GM21360 (cell line): Measurements from ENCODE around the gene PRRT1B.

Experiments
- ATAC-seq: cut with Tn5 transposase; IDR thresholded peaks from one replicate; pipeline ENCODE4 v1.9.1; 2021; ENCODE audit warnings: mild to moderate bottlenecking, moderate library complexity; ENCODE audit not compliant: unreplicated experiment

The PRRT1B gene

DNA sequence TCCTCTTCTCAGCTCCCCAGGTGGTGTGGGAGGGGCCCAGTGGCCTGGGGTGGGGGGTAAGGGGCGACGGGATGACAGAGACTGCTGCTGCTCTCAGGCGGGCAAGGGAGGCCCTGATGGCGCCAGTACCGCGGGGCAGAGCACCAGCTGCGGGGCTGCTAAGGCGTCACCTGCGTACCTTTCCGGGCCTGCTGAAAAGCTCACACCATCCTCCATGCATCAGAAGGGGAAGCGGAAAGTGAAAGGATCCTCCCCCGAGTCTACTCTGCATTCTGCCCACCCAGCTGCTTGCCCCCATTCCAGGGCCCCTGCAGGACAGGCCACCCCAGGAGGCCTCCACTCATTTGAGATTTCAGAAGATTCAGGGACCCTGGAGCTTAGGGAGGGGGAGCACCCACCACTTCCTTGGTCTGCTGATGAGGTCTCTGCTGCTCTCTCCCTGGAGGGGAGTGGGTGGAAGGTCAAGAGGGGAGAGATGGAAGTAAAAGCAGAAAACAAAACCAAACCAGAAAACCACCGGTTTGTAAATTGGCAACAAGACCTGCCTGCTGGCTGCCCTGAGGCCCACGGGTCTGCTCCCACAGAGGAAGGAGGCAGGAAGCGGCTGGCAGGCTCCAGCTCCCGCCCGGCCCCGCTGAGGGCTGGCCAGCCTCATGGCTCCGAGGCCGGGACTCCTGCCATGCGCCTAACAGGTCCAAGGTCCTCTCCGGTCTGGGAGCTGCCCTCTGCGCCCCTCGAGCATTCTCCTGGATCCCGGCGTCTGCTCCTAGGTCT is 33.6 kb downstream of the PRRT1B start:
- peak; percentile 50 for ATAC-seq

DNA sequence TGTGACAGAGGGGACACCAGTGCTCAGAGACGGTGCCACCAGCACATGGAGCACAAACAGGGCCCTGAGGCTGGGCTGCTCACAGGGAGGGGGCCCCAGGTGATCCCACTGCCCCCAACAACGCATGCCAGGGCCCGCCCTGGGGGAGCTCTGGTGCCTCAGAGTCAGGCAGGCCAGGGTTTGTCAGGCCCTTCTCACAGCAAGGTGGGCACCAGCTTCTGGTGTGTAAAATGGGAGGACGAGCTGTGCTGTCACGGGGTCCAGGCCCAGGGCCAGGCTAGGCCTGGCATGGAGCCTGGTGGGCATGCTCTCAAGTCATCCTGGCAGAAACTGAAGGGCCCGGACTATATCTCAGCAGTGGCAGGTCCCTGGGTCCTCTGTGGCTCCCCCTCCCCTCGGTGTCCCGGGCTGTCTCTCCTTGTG is 34.5 kb downstream of the PRRT1B start:
- ATAC-seq: no peak

DNA sequence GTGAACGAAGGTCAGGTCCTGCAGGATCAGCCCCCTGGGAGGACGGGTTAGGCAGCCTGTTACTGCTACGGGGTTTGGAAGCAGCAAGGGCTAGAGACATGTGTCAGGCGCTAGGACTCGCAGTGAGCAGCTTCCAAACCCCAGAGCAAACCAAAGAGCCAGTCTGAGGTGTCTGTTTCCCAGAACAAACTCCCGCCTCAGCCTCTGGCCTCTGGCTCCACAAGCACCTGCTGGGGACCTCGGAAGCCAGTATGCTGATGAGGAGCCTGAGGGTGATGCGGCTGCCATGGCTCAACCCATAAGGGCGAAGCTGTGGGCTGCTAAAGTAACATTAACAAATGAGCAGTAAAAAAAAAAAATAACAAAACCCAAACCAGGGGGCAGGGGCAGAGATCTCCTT is 35.0 kb downstream of the PRRT1B start:
- no peak for ATAC-seq

DNA sequence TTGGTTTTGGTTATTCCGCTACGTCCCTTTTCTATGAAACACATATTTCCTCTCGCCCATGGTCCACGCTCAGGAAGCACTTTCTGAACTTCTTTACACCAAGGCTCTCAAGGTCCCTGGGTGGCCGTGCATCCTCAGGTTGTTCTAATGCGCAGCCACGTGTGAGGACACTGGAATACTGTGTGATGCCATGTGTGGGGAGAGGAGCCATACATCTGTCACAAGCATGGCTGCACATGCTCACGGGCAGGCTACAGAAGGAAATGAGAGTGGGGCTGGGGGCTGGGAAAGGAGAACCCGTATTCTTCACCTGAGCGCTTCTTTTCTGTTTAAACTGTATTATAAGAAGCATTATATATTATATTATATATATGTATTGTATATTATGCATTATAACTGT is 36.7 kb downstream of the PRRT1B start:
- ATAC-seq: no peak

DNA sequence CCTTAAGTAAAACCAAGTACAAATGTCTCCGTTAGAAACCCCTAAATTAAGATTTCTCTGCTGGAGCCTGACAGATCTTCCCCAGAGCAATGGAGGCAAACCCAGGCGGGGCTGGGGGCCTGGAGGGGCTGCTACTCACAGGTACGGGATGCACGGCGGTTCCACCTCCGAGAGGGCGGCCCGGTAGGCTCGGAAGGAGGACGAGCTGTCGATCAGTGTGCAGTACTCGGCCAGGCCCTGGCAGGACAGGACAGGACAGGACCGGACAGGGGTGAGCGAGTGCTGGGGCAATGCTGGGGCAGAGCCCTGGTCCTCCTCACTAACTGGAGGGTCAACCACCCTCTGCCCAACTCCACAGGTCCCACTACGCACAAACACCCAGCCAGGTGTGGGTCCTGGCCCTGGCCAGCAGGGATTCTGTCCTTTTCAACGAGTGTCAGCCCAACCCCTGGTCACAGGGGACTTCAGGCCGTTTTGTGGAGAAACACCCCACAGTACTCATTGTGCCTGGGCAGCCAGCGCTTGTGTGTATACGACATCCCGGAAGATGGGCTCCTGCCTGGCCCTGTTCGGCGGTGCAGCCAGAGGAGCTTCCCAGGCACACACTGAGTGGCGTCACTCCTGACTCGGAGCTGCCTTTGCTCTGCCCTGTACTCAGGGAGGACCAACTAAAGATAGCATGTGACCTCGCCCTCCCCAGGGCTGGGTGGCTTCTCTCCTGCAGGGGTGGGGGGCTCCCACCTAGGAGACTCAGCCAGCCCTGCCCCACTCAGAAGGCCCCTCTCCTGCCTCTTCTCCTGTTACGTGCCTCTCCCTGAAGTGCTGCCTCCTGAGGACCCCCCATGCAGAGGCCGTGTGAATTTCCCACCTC is 37.4 kb downstream of the PRRT1B start:
- no peak for ATAC-seq

DNA sequence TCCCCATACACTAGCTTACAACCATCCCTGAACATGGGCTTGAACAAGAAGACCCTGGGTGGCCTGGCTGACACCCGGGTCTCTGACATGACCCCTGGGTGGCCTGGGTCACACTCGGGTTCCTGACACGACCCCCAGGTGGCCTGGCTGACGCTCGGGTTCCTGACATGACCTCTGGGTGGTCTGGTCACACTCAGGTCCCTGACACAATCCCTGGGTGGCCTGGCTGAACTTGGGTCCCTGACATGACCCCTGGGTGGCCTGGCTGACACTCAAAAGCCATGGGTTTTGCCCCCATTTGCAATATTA is 38.0 kb downstream of the PRRT1B start:
- ATAC-seq: no peak

DNA sequence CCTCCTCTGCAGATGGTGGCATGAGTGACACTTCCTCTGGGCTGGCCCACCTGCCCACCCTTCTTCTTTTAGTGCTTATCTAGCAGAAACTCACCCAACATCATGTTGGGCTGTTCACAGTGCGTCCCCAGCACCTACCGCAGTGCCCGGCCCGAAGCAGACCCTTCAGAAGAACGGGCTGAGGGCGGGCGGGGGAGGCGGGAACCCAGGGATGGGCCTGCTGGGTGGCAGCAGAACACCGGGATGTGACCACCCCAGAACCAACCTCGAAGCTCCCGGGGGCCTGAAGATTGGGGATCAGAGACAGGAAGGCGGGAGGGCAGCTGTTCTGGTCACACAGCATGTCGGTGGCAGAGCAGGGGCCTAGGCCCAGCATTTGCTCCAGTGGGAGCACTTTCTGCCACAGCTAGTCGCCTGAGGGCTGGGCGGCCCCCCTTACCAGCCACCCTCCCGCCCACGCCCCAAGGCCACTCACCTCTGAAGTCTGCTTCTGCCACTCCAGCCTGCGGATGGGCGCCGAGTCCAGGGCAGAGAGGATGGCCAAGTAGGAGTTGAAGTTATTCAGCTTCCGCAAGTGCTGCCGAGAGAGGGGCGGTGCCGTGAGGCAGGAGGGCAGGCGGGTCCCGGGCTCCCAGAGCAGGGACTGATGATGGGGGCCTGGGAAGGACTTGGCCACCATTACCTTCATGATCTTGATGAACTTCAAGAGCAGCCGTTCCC is 38.7 kb downstream of the PRRT1B start:
- ATAC-seq: no peak

DNA sequence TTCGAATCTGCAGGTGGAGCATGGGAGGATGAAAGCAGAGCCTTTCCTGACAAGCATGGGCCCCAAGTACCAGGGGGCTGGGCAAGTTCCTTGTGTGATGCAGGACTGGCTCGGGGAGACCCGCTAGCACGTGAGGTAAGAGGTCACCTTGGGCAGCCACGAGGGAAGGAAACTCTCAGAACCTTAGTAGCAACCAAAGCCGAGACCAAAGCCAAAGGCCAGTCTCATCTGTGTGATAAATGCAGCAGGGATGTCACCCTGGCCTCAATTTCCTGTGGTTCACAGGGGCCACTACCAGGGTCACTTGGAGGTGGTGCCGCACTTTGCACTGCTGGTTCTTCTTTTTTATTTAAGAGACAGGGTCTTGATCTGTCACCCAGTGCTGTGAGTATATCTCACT is 39.5 kb downstream of the PRRT1B start:
- ATAC-seq: no peak

DNA sequence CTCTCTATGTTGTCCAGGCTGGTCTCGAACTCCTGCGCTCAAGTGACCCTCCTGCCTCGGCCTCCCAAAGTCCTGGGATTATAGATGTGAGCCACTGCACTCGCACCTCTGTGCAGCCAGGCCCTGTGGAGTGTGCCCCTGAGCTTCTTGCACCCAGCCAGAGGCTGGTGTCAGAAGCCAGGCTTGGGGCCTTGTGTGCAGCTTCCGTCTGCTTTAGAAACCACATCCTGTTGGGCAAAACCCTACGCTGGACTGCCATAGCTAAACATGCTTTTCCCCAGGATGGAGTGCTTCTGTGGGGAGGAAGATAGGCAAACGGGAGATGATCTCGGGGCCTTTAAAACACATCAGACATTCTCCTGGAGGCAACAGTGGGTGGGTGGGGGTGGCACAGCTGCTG is 40.1 kb downstream of the PRRT1B start:
- ATAC-seq: no peak

DNA sequence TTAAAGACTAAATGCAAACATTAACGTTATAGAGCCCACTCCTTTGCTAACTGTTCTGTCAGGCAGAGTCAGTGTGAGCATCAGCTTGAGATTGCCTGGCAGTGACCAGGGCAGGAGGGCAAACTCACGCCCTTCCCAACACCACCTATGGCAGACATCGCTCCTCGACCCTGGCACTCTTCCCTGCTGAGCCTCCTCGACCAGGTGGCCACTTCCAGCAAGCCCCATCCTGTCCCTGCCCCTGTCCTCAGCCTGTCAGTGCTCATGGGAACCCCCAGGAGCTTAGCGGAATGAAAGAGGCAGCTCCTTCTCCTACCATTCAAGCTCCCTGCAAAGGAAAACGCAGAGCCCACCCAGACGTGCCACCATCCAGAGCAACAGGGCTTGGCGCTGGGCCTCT is 42.0 kb downstream of the PRRT1B start:
- ATAC-seq: no peak

DNA sequence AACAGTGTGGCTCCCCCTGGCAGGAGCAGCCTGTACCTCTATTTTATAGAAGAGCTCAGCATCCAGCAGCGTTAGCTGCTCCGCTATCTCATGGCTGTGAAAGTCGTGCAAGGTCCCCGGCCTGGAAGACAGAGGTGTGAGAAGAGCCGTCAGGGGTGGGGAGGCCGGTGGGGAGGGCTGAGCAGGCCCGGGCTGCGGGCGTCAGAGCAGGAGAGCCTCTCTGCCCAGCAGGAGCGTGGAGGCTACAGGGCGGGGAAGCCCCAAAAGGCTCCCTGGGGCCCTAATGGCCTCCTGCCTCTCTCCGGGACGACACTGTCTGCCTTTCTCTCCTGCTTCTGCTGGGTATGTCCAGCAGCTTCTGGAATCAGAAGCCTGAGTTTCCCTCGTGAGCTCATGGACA is 42.6 kb downstream of the PRRT1B start:
- no peak for ATAC-seq

DNA sequence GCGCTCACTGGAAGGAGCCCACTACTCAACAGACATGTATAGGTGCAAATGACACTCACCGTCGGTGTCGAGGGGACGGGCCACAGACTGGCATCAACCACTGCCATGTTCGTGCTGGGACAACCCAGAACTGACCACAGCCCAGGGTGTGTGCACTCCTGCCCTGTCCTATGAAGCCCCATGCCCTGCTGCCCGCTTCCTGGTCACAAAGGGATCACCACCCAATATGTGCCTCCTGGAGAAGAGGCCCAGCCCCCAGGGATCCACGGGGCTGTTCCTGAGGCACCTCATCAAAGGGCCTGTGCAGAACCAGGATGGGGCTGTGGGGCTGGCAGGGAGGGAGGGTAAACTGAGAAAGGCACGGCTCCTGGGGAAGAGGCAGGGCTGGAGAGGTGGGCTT is 43.1 kb downstream of the PRRT1B start:
- ATAC-seq: no peak

DNA sequence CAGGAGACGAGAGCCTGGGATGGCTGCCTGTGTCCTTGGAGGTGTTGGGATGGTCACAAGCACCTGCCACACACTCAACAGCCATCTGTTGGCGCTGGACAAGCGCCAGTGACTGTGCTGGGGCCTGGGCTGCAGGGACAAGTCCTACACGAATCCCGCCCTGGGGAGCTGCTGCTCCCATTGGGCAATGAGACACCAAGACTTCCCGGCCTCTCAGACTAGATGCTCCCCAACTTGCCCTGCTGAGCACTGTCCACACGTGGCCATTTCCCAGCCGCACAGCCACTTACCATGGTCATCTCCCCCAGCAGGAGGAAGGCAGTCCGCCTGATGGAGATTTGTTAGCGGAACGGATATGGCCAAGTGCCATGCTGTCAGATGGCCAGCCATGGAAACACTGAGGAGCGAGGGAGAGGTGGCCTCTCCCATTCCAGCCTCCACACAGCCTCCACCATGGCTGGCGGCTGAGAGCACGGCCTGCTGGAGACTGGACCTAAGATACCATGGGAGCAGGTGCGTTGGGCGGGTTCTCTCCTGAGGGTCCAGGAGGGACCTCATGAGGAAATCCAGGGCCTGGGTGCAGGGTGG is 43.9 kb downstream of the PRRT1B start:
- no peak for ATAC-seq

DNA sequence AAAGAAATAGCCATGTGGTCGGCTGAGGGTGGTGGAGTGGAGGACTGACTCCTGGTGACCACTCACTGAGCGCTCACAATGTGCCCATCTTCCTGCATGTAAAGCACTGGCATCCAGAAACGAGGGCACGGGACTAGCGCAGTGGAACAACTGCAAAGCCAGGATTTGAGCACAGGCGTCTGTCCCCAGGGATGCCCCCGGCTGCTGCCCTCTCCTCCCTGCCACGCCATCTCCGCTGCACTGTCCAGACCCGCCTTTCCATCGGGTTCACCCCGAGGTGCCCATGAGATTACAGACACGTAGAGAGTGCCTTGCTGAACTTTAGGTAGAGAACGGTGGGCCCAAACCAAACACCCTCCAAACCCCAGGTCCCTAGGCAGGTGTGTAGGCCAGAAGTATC is 44.7 kb downstream of the PRRT1B start:
- no peak for ATAC-seq

DNA sequence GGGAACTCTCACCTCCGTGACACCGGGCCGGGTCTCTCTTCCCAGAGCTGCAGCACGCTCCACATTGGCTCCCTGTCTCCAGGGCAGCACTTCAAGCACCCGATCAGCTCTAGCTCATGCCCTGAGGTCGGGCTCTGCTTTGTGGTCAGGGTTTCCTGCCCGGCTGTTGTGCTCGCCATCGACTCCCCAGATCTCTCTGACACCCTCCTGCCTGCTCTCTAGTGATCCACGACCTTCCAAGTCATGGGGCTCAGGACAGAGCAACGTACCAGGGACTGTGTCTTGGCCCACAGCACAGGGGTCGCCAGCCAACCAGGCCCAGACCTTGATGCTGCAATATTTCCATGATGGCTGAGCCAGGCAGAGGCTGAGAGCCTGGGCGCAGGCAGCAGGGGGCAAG is 45.1 kb downstream of the PRRT1B start:
- no peak for ATAC-seq

DNA sequence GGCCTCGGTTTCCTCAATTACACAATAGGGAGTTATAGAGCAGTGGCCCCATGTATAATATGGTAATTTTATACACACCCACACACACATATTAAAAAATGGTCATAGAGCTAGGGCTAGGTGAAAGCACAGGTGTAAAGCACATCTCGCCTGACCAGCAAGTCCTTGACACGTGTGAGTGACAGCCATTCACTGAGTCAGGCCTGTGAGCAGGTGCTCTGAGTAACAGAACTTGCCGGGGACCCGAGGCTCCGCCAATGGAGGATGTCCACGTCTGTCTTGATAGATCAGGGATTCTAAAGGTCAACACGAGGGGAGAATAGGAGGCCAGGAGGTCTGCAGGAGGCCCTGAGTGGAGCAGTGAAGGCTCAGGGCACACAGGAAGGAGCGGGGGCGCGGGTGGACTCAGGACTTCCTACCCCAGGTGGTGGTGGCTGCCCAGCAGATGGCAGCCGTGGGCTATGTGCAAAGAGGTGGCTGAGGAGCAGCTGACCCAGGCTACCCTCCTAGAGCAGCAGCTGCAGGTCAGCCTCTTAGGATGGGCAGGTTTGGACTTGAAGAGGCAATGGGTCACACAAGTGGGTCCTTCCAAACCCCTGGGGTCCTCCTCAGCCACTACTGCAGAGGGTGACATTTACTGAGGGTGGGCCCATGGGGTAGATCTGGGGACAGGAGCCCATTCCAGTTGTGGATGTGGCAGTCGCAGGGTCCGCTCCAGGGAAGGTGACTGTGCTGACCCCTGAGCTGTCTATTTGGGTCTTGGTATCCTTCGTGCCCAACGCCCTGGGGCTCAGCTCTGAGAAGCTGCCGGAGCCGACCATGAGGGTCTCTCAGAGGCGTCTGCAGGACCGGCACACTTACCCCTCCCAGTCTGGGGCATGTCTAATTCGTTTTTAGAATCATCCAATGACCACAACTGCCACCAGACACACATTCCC is 45.9 kb downstream of the PRRT1B start:
- no peak for ATAC-seq

DNA sequence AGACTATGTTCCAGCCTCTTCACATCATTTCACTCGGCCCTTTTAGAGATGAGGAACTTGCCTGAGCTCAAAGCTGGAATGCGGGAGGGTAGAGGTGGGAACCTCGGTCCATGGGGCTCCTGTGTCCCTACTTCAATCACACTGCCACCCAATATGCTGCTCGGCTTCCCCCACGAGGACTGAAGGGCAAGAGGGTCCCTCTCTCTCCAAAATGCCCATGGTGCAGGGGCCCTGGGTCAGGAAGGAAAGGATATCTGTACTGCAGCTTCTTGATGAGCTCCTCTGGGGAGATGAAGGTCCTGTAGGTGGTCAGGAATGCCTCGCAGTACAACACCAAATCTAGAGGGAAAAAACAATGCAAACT is 46.5 kb downstream of the PRRT1B start:
- ATAC-seq: no peak

DNA sequence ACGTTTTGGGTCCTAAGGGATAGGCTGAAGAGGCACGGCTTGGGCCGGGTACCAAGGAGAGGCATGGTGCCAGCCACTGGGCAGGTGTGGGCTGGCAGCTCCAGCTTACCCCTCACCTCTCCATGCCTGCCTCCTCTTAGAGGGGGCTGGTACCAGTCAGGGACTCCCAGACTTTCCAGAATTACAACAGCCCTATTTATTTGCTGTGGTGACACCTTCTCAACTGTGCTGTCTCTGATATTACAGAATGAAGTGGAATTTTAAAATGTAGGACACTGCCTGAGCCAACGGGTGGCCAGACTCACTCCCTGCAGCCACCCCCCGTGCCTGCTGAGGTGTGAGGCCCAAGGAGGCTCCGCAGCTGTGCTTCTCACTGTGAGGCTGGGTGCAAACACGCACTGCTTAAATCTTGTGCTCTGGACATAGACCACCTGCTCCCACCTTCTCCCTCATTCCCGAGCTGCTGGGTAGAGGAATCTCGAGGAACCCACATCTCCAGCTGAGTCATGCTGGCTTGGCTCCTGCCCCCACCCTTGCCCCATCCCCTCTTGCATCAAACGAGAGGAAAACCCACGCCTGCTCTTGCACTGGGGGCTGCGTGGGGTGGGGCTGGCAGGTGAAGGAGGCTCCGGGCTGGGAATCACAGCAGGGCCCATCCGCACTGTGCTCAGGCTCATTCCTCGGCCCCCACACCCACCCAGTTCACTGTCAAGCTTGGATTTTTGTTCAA is 47.9 kb downstream of the PRRT1B start:
- no peak for ATAC-seq

DNA sequence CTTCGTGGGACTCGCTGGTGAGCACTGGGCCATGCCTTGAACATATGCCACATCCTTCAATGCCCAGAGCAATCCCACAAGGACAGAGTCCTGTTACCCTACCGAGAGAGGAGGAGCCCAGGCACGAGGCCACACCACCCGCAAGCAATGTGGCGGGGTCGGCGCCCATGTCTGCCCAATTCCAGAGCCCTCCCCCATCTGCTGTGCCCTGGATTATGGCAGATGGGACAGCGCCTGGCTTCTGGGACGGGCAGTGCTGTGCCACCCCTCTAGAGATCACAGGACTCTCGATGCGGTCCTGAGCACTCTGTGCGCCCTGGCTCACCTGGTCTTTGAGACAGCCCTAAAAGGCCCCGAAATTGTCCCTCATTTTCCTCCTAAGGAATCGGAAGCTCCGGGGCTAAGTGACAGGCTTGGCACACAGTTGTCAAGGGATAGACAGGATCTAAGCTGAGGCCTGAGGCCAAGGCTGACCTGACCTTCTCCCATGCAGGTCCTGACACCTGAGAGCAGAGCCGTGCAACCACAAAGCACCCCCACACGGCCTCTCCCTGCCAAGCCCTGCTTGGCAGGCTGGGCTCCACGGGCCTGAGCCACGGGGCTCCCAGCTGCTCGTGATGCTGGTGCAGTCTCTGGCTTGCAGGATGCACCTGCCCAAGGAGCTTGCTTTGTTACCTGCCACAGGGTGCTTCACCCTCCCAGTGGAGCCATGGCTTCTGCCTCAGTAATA is 48.8 kb downstream of the PRRT1B start:
- ATAC-seq: no peak
